ENCODE results near the gene CCDC134.
"Not testable (repeated sequence)": the region's sequence is repeated elsewhere in the genome, so short reads cannot be mapped to it uniquely, and the experiment has no call there.

Gene CCDC134

GRCh38 chr22:41845380-41846267 lies 45.1 kb downstream of the CCDC134 start:
- DNase-seq, result no peak

GRCh38 chr22:41846268-41846987 lies 45.9 kb downstream of the CCDC134 start:
- DNase-seq, result no peak

DNA sequence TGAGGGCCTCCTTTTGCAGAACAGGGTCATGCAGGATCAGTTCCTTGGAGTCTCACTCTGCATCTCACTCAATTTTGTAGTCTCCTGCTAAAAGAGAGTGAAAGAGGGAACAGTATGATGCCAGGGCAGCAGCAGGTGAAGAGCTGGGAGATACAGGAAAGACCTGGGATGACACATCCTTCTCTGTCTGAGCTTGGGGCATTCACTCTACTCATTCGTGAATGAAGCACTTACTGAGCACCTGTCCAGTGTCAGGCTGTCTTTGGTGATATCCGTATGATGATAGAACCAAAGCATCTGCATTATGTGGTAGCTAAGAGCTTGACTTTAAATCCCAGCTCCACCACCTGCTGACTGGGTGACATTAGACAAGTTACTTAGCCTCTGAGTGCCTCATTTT lies 46.8 kb downstream of the CCDC134 start:
- DNase-seq, result no peak

- no peak for DNase-seq
Observed at GRCh38 chr22:41848468-41848867, 48.0 kb downstream of the CCDC134 start.

DNA sequence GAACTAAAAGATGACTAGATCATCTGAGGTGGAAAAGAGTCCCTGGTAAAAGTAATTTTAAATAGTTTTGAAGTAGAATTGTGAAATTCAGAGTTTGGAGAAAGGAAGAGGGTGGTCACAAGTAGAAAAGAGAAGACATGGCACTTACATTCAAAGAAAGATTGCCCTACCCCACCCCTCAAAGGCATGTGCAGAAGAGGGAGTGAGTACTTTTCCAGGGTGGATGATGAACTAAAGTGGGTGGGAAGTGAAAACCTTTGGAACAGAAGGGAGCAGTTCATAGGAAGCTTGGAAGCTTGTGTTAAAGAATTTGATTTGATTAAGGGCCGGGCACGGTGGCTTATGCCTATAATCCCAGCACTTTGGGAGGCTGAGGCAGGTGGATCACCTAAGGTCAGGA lies 56.0 kb downstream of the CCDC134 start:
- no peak for DNase-seq

GRCh38 chr22:41857155-41857859 lies 56.8 kb downstream of the CCDC134 start:
- DNase-seq, result peak; percentile 95

GRCh38 chr22:41857860-41858199 lies 57.4 kb downstream of the CCDC134 start:
- DNase-seq, result no peak

DNA sequence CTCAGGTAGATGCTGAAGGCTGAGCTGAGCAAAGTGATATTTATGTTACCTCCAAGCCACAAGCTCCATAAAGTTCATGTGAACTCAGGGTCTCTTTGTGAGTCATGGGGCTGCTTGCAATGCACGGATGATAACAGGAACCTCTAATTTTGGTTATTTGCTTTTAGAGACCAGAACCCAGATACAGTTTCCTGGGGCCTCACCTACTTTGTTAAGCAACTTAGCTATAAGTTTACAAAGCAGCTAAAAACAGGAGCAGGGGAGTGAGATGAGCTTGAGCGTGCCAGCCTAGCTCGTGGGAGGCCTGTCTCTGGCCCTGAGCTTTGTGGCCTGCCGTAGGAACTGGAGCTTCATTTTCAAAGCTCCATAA lies 61.7 kb downstream of the CCDC134 start:
- peak; percentile 75 for DNase-seq

GRCh38 chr22:41862530-41863266 lies 62.2 kb downstream of the CCDC134 start:
- DNase-seq, result peak; percentile 69

DNA sequence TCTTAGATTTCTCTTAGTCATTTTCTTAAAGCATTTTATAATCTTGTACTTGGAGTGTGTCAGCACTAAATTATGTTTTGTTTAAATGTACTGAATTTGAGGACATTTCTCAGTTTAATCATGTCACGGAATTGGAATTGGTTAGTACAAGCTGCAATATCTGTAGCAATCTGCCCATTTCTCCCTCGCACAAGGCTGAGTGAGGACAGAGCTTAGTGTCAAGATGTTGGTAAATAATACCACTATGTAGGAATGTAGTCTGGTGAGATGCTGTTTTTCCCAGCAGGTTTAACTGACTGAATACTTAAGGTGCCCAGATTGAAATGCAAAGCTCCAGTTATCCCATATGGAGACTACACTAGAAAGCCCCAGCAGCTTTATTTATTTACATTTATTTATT lies 63.0 kb downstream of the CCDC134 start:
- DNase-seq, result no peak

DNA sequence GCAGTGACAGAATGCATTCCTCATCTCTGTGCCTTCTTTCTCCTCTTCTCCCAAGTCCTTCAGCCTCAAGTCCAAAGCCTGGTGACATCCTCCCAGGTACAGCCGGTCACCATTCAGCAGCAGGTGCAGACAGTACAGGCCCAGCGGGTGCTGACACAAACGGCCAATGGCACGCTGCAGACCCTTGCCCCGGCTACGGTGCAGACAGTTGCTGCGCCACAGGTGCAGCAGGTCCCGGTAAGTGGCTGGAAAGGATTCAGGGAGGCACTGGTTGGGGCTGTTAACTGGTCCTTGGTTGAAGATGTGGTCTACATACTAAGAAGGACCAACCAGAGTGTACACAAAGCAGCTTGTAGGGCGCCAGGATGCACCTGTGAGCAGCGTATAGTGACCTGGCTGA lies 68.1 kb downstream of the CCDC134 start:
- DNase-seq, result no peak

GRCh38 chr22:41870081-41870480 lies 69.6 kb downstream of the CCDC134 start:
- DNase-seq, result not testable (repeated sequence)

GRCh38 chr22:41870786-41871185 lies 70.3 kb downstream of the CCDC134 start:
- no peak for DNase-seq

DNA sequence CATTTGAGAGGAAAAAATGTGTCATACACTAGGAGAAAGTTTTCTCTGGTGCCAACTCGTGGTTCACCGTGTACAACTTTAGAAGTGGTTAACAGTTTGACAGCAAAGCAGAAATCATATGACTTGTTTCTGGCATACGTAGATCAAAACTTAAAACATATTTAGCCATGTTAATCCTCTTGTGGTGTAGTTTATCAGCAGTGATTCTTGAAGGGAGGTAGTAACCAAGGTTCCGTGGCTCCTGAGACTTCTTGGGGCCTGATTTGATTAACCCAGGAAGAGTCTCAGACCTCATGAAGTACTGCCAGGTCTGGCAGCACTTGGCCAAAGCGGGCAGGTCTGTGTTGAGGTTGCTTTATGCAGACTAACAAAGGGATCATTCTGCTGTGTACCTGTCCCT lies 72.9 kb downstream of the CCDC134 start:
- DNase-seq, result peak; percentile 74

GRCh38 chr22:41874090-41874489 lies 73.6 kb downstream of the CCDC134 start:
- no peak for DNase-seq

DNA sequence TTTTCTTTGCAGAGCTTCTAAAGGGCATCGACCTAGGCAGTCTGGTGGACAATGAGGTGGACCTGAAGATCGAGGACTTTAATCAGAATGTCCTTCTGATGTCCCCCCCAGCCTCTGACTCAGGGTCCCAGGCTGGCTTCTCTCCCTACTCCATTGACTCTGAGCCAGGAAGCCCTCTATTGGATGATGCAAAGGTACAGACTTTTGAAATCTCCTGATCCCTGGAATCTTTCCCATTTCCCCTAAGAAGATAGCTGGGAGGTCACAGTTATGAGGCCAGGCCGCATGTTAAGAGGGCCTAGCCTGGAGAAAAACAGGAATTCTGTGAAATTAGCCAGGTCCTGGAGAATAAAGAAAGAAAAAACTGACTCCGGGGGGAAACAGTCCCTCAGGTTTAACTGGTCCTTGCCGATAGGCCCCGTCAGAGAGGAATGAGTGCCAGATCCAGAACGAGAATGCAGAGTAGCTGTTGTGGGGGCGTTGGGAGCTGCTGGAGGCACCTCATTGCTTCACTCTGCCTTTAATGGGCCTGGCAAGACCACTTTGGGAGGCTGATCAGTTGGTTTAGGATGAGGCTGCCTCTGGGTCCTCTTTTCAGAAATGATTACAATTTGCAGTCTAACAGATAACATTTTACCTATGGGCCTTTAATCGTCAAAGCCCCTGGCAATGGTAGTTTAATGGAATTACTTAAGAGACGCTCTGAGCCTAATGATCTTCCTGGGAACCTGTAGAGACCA lies 75.2 kb downstream of the CCDC134 start:
- no peak for DNase-seq

Measured in activated CD4-positive, alpha-beta T cell treated with anti-CD3 and anti-CD28 coated beads, Interleukin-2, amount 50 U/mL, for 16 hours (primary cell).